Kidney (tissue), 14 donors: ENCODE results near the gene S100A13. TPM values are rescaled to one million over a fixed set of nuclear protein-coding genes. Genes with fewer than 3 reads are reported as not detected.

ENCODE experiments used
- DNase-seq, 5 donors: peaks; one replicate each; pipeline ENCODE4 v3.0.0-alpha.2; 2013 to 2020
- FAIRE-seq: peaks from 2 replicates; lab custom pipeline; 2012; peaks lifted over from hg19 to GRCh38; lab: Jason Lieb, UNC
- H3K27ac ChIP-seq, 2 donors: one replicate each; pipeline ENCODE4 v1.7.0; 2013; ENCODE audit warnings: low read depth in 2 of 2, low read length in 2 of 2, inconsistent platforms in 1 of 2
- H3K27me3 ChIP-seq: one replicate; pipeline ENCODE4 v1.7.1; 2013; ENCODE audit warnings: low read length, inconsistent platforms; ENCODE audit not compliant: control insufficient read depth, insufficient read depth
- H3K36me3 ChIP-seq, 3 donors: one replicate each; pipeline versions ENCODE4 v1.7.0 to v1.7.1; 2013; ENCODE audit warnings: low read length in 3 of 3, control low read depth in 1 of 3, inconsistent platforms in 1 of 3; ENCODE audit not compliant: insufficient read depth in 3 of 3, control insufficient read depth in 2 of 3
- H3K4me1 ChIP-seq, 3 donors: one replicate each; pipeline versions ENCODE4 v1.7.0 to v1.7.1; 2013; ENCODE audit warnings: low read length in 3 of 3, inconsistent platforms in 1 of 3, low read depth in 1 of 3; ENCODE audit not compliant: control insufficient read depth in 2 of 3, insufficient read depth in 2 of 3
- H3K4me3 ChIP-seq, 3 donors: one replicate each; pipeline versions ENCODE4 v1.7.0 to v1.8.1; 2013; ENCODE audit warnings: low read length in 3 of 3, control low read depth in 1 of 3, inconsistent platforms in 1 of 3
- H3K9ac ChIP-seq, 3 donors: one replicate each; pipeline versions ENCODE4 v1.7.0 to v1.7.1; 2013; ENCODE audit warnings: low read length in 3 of 3, control low read depth in 1 of 3, inconsistent platforms in 1 of 3
- H3K9me3 ChIP-seq, 3 donors: one replicate each; pipeline versions ENCODE4 v1.7.0 to v1.7.1; 2013; ENCODE audit warnings: low read length in 3 of 3, control low read depth in 1 of 3, inconsistent platforms in 1 of 3; ENCODE audit not compliant: control insufficient read depth in 2 of 3, insufficient read depth in 1 of 3
- intact Hi-C: fragments of 100-400 bp; cut with DNase I; formaldehyde crosslinking; loops from one replicate; pipeline ENCODE4 v1.11.1; 2022
- polyA plus RNA-seq: library from polyadenylated mRNA; stranded (reverse); fragments of 350-450 nt; fragmentation: Illumina TruSeq; extraction: RNeasy Lipid Tissue Mini Kit (QIAGEN cat#74804); gene quantifications from one replicate; pipeline ENCODE4 v1.2.3, GENCODE V29; 2014; ENCODE audit warnings: low read depth, low replicate concordance; ENCODE audit not compliant: insufficient read depth
- total RNA-seq: library from RNA; stranded (reverse); fragmentation: NEBNext Ultra II Directional; extraction: Animal tissue kit (Norgen Biotek cat#: 25700); gene quantifications from one replicate; pipeline ENCODE4 v1.2.1, GENCODE V29; 2021
- TF ChIP-seq, protein P1 (sequence below): IDR thresholded peaks from 3 replicates; pipeline ENCODE4 v1.5.1; 2012; ENCODE audit warnings: mild to moderate bottlenecking, moderate library complexity, borderline replicate concordance; ENCODE audit not compliant: insufficient read depth; ENCODE audit errors: extremely low read depth
- donor health status: control.
- donor health status: control.
- donor health status: control.
- donor health status: control.
- donor health status: control.
- donor health status: DM: yes; HTN: yes; CAD: no.
- donor health status: Normal renal cell carcinoma (clear cell type).

The S100A13 gene
- total and polyA plus RNA-seq, 2 donors from 2014 or later: 225 to 299 TPM

DNA sequence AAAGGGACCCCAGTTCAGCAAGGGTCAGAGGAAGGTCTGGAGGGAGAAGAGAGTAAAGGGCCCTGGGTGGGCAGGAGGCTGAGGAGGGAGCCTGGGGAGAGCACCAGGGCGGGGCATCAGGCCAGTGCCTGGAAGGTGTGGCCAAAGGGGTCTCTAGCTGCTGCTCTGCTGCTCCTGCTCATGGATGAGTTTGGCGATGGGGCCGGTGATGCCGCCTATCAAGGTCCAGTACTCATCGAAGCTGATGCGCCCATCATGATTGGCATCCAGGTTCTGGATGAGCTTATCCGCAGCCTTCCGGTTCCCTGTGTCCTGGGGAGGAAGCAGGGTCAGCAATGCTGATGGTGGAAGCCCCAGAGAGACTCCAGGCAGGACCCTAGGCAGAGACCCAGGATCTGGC is 19.9 kb downstream of the S100A13 start:
- Histone ChIP-seq H3K27me3 (no peaks in the 10 kb centered on the region), H3K9me3 (no peaks in the 10 kb centered on the region), H3K4me3 (no peak overlapping the region), H3K4me1 (peaks cover 4 to 19% (median 17%) of the 10 kb centered on the region in 3 donors), H3K9ac (no peak overlapping the region), H3K27ac (peak overlapping the region in 1 of 2 donors; percentile 89), H3K36me3 (peaks cover 0 to 8% (median 2%) of the 10 kb centered on the region in 3 donors)
- intact Hi-C loops: no loop called here
- peak in 1 of 5 donors; percentile 69 for DNase-seq
- TF ChIP-seq, protein P1, sequence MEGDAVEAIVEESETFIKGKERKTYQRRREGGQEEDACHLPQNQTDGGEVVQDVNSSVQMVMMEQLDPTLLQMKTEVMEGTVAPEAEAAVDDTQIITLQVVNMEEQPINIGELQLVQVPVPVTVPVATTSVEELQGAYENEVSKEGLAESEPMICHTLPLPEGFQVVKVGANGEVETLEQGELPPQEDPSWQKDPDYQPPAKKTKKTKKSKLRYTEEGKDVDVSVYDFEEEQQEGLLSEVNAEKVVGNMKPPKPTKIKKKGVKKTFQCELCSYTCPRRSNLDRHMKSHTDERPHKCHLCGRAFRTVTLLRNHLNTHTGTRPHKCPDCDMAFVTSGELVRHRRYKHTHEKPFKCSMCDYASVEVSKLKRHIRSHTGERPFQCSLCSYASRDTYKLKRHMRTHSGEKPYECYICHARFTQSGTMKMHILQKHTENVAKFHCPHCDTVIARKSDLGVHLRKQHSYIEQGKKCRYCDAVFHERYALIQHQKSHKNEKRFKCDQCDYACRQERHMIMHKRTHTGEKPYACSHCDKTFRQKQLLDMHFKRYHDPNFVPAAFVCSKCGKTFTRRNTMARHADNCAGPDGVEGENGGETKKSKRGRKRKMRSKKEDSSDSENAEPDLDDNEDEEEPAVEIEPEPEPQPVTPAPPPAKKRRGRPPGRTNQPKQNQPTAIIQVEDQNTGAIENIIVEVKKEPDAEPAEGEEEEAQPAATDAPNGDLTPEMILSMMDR: no peak
- FAIRE-seq: no peak

DNA sequence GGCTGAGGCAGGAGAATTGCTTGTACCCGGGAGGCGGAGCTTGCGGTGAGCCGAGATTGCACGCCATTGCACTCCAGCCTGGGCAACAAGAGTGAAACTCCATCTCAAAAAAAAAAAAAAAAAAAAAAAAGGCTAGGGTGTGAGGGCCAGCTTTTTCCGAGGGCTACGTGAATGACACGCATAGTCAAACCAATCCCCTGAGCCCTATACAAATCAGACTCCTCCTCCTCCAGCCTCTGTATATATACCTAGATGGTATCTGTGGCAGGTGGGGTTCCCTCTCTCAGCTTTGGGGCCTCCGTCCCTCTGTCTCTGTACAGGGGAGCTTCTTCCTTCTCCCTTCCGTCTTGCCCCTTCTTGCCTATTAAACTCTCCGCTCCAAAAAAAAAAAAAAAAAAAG is 21.1 kb downstream of the S100A13 start:
- Histone ChIP-seq H3K36me3 (peaks cover 0 to 8% (median 2%) of the 10 kb centered on the region in 3 donors), H3K4me3 (no peak overlapping the region), H3K27ac (no peak overlapping the region), H3K9me3 (no peaks in the 10 kb centered on the region), H3K27me3 (no peaks in the 10 kb centered on the region), H3K9ac (no peak overlapping the region), H3K4me1 (peaks cover under 1 to 15% (median 14%) of the 10 kb centered on the region in 3 donors)
- DNase-seq (no peak), FAIRE-seq (no peak)
- TF ChIP-seq, protein P1: no peak
- intact Hi-C loops: no loop called here

DNA sequence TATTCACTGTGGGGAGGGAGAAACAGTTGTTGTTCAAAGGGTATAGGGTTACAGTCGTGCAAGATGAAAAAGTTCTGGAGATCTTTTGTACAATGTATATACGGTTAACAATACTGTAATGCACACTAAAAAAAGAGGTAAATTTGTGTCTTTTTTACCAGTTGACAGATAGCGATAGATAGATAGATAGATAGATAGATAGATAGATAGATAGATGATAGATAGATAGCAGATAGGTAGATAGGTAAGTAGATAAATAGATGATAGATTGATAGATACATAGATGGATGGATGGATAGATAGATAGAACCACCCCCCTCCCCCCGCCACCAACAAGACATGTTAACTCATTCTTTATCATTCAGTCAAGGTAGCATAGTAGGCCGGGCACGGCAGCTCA is 24.6 kb downstream of the S100A13 start:
- no peak for FAIRE-seq
- DNase-seq: no peak
- Histone ChIP-seq H3K9me3 (no peaks in the 10 kb centered on the region), H3K9ac (no peak overlapping the region), H3K36me3 (peaks cover 0 to 8% (median 2%) of the 10 kb centered on the region in 3 donors), H3K4me1 (no peaks in the 10 kb centered on the region), H3K4me3 (no peak overlapping the region), H3K27me3 (no peaks in the 10 kb centered on the region), H3K27ac (no peak overlapping the region)
- TF ChIP-seq, protein P1: no peak
- intact Hi-C loops: no loop called here

DNA sequence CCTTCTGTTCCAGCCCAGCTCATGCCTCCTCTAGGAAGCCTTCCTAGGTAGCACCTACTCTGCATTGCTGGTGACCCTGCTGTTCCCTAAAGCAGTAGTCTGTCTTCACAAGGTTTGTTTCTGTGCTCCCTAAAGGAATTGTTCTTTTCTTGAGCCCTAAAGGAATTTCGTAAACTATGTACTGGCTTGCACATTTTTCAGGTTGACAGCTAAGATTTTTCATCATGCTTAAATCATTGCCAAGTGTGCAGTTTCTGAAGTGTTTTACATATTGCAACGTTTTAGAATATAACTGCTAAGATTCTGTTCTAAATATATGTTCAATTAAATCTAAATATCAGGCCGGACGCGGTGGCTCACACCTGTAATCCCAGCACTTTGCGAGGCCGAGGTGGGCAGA is 27.5 kb downstream of the S100A13 start:
- Histone ChIP-seq H3K27ac (no peak overlapping the region), H3K9ac (no peak overlapping the region), H3K4me1 (no peaks in the 10 kb centered on the region), H3K9me3 (no peaks in the 10 kb centered on the region), H3K4me3 (no peak overlapping the region), H3K36me3 (no peaks in the 10 kb centered on the region), H3K27me3 (no peaks in the 10 kb centered on the region)
- DNase-seq: no peak
- TF ChIP-seq, protein P1: no peak
- no peak for FAIRE-seq
- intact Hi-C loops: no loop called here
